GM21447 (cell line): ENCODE measurements around the gene DMBX1.

Experiments
- ATAC-seq: cut with Tn5 transposase; IDR thresholded peaks from one replicate; pipeline ENCODE4 v1.9.1; 2021; ENCODE audit not compliant: unreplicated experiment

The DMBX1 gene

GRCh38 chr1:46497020-46497419, 7.4 kb downstream of the DMBX1 start:
- no peak for ATAC-seq

GRCh38 chr1:46497665-46498064, 8.0 kb downstream of the DMBX1 start:
- no peak for ATAC-seq

- no peak for ATAC-seq
Observed at GRCh38 chr1:46501528-46501927, 11.9 kb downstream of the DMBX1 start.

GRCh38 chr1:46503421-46503820, 13.8 kb downstream of the DMBX1 start:
- no peak for ATAC-seq

- ATAC-seq = no peak
Observed at GRCh38 chr1:46506470-46507219, 17.0 kb downstream of the DMBX1 start.

- no peak for ATAC-seq
Observed at GRCh38 chr1:46508757-46509156, 19.1 kb downstream of the DMBX1 start.

GRCh38 chr1:46510341-46510997, 20.8 kb downstream of the DMBX1 start:
- ATAC-seq = no peak

GRCh38 chr1:46510998-46511365, 21.3 kb downstream of the DMBX1 start:
- no peak for ATAC-seq

DNA sequence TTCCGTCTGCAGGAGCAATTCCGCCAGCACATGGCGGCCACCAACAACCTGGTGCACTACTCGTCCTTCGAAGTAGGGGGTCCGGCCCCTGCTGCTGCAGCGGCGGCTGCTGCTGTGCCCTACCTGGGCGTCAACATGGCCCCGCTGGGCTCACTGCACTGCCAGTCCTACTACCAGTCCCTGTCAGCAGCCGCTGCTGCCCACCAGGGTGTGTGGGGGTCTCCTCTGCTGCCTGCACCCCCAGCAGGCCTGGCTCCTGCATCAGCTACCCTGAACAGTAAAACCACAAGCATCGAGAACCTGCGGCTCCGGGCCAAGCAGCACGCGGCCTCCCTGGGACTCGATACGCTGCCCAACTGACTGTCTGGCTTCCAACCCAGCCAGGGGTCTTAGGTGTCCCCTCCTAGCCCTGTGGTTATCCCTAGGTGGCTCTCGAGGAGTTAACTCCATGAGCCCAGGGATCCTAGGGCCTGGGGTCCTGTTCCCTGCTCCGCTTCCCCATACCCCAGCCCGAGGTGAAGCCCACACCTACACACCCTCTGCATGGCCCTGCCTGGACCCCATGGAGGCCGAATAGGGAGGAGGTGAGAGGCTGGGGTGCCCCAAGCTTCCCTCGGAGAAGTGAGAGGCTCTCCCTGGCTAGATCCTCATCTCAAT, 22.6 kb downstream of the DMBX1 start:
- ATAC-seq = no peak

DNA sequence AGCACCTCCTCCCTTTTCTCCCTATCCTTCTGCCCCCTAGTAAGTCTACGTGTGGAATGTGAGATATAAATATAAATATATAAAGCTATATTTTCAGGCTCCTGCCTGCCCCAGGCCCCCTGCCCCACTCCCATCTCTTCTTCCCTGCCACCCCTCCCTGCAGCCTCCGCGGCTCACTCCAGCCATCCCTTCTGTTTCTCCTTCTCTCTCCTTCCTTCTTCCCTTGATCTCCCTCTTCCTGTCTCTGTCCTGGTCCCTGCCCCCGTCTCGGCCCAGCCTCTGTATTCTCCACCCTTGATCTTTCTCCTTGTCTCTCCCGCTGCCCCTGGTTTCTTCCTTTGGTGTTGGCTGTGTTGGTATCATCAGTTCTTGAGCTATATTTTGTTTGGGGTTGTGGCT, 23.2 kb downstream of the DMBX1 start:
- no peak for ATAC-seq

- no peak for ATAC-seq
Observed at GRCh38 chr1:46513536-46513935, 23.9 kb downstream of the DMBX1 start.

GRCh38 chr1:46515576-46515975, 25.9 kb downstream of the DMBX1 start:
- no peak for ATAC-seq

GRCh38 chr1:46516200-46516950, 26.7 kb downstream of the DMBX1 start:
- ATAC-seq = no peak

DNA sequence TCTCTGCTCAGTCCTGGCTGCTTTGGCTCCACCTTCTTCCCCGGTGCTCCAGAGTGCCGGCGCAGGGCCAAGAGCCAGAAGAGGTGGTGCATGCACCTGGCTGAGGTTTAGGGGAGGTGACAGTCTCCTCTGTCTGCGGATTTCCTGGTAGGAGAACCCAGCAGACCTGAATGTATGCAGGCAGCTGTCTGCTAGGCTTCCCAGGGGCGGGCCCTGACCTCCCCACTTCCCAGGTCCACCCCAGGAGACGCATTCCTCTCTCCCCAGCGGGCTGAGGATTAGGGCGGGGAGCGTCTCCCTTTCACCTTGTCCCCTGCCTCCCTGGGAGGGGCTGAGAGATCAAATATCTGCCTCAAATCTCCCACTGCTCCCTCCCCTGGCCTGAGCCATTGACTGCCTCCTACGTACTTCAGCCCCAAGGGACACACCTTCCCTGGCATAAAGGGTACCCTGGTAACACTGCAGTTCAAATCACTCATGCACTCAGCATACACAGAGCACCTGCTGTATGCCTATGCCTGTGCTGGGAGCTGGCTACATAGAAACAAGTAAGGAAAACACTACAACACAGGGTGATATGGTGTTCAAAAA, 27.5 kb downstream of the DMBX1 start:
- no peak for ATAC-seq

DNA sequence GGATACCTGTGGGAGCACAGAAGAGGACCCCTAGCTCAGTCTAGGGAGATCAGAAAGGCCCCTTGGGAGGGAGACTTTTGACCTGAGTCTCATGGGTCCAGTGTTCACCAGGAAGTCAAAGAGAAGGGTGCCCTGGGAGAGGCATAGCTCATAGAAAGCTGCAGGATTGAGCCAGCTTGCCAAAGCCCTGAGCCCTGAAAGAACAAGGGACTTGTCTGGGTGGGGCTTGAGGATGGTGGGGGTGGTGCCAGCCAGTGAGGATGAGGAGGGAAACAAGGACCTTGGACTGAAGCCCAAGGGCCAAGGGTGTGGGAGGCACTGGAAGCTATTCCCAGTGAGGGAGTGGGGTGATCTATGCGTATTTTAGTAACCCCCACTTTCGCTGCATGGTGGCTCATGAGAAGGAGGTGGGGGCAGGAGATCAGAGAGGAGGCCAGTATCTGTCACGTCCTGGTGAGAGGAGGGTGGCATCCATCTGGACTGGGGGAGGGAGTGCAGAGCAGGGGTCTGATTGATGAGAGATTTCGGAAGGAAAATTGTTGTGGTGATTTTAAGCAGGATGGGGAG, 28.4 kb downstream of the DMBX1 start:
- ATAC-seq = no peak

DNA sequence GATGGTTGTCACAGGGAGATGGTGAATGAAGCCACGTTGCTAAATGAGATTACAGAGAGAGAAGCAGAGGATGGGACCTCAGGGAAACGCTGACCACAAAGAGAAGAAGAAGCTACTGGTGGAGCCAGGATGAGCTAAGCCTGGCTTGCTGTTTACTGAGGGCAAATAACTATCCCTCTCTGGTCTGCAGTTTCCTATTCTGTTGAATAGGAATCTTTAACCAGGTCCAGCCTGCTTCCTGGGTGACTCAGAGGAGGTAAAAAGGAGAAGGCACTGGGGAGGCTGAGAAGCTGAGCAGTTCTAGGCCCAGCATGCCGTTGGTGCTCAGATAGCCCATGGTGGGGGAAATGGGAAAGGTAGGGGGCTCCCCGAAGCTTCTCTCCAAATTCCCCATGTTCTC, 29.6 kb downstream of the DMBX1 start:
- ATAC-seq = no peak

GRCh38 chr1:46520063-46520911, 30.7 kb downstream of the DMBX1 start:
- ATAC-seq = no peak

DNA sequence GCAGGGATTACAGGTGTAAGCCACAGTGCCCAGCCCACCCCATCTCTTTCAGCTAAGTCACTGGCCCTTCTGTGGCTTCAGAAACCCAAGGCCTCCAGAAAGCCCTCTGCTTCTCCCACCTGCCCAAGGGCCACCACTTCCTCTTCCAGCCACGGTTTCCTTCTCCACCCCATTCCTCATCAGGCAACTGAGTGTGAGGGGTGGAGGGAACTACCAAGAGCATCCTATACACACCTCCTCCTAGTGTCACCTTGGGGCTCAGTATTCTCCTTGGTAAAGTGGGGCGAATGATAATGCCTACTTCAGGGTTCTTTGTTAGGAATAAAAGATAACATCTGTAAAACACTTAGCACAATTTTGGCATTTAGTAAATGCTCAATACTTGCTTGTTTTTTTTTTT, 31.8 kb downstream of the DMBX1 start:
- no peak for ATAC-seq

GRCh38 chr1:46522184-46522968, 32.7 kb downstream of the DMBX1 start:
- peak; percentile 68 for ATAC-seq
